Type B pancreatic cell (in vitro differentiated cells): ENCODE measurements around the gene SMIM44. TPM values are rescaled to one million over a fixed set of nuclear protein-coding genes. Genes with fewer than 3 reads are reported as not detected.

Experiments
- DNase-seq: peaks from one replicate; pipeline ENCODE4 v3.0.0; 2021; ENCODE audit warnings: mixed read lengths; ENCODE audit not compliant: unreplicated experiment; ENCODE audit errors: extremely low spot score
- H3K27ac Mint-ChIP-seq: 2 replicates; pipeline ENCODE4 v1.8.0; 2021; ENCODE audit warnings: mild to moderate bottlenecking, mixed read lengths
- H3K27me3 Mint-ChIP-seq: 2 replicates; pipeline ENCODE4 v1.8.0; 2021; ENCODE audit warnings: mixed read lengths
- H3K36me3 Mint-ChIP-seq: 2 replicates; pipeline ENCODE4 v1.8.0; 2021; ENCODE audit warnings: mixed read lengths
- H3K4me1 Mint-ChIP-seq: one replicate; pipeline ENCODE4 v1.8.0; 2021; ENCODE audit warnings: mixed read lengths; ENCODE audit not compliant: unreplicated experiment
- H3K4me3 Mint-ChIP-seq: 2 replicates; pipeline ENCODE4 v1.8.0; 2021; ENCODE audit warnings: mild to moderate bottlenecking, mixed read lengths
- H3K9me3 Mint-ChIP-seq: 2 replicates; pipeline ENCODE4 v1.8.0; 2021; ENCODE audit warnings: mixed read lengths
- CTCF ChIP-seq: fragments of 200-600 bp; sonication (generic); conservative IDR thresholded peaks from 2 replicates; pipeline ENCODE4 v1.5.0; 2021; ENCODE audit warnings: antibody characterized with exemption, mild to moderate bottlenecking
- total RNA-seq: library from RNA; stranded (reverse); gene quantifications from 2 replicates; pipeline ENCODE4 v1.2.1, GENCODE V29; 2021; ENCODE audit warnings: low replicate concordance

SMIM44 gene
- total RNA-seq, 1 donor from 2014 or later, result not detected

DNA sequence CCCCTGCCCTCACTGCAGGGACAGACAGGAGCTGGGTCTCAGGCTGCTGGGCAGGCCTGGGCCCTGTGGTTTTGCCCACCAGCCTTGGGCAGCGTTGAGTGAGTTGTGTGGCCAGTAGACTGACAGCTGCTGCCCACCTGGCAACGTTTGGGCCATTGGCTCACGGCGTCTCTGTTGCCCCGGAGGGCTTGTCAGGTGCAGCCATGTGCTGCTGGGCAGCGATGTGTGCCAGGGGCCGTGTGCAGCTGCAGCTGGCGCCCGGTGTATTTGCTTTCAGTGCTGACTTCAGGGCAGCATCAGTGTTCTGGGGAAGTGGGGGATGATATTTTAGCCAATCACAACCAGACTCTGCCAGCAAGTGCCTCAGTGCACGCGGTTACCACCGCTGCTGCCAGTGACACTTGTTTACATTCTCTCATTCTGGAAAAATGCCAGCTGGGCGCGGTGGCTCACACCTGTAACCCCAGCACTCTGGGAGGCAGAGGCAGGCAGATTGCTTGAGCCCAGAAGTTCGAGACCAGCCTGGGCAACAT lies 33.5 kb upstream of the SMIM44 start:
- Mint-ChIP-seq H3K4me1 (no peaks in the 10 kb centered on the region), H3K27me3 (no peaks in the 10 kb centered on the region), H3K4me3 (no peak overlapping the region), H3K27ac (no peak overlapping the region), H3K9me3 (no peaks in the 10 kb centered on the region), H3K36me3 (peaks cover 5% of the 10 kb centered on the region)
- no peak for TF ChIP-seq CTCF
- DNase-seq, result peak; percentile 68

DNA sequence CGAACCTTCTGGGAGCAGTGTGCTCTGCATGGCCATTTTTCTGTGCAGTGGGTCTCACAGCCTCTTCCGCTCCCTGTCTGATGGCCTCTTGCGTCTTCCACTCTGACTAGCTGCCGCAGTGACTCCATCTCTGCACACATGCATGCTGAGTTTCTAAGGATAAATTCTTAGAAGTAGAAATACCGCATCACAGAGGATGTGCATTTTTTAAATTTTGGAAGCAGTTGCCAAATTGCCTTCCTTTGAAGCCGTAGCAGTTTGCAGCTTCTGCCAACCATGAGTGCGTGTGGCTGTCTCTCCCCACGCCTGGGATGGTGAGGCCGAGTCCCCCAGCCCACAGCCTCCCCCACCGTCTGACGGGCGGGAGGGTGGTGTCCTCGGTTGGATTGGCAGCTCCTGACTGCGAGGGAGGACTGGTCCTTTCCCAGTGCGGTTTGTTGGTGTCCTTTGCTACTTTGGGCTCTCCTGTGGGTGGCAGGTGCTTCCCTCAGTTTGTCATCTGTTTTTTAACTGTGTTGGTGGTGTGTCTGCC lies 32.7 kb upstream of the SMIM44 start:
- DNase-seq, result no peak
- Mint-ChIP-seq H3K27me3 (no peaks in the 10 kb centered on the region), H3K4me1 (no peaks in the 10 kb centered on the region), H3K9me3 (no peaks in the 10 kb centered on the region), H3K27ac (peak overlapping the region; percentile 37), H3K36me3 (peaks cover 1% of the 10 kb centered on the region), H3K4me3 (no peak overlapping the region)
- no peak for TF ChIP-seq CTCF

DNA sequence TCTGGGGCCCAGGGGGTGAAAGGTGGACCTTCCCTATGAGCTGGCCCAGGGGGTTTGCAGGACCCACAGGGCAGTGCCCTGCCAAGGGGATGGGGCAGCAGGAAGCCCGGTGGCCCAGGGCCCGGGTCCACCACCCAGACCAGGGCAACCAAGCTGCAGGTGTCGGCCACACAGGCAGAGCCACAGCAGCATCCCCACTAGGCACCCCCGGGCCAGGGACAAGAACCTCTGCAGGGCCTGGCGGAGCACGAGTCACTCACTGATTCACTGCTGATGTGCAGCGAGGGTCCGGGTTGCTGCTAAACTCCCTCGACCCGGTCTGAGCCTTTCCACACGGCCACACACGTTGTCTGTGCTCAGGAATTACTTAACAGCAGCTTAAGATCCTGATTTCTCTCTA lies 31.7 kb upstream of the SMIM44 start:
- Mint-ChIP-seq H3K36me3 (no peaks in the 10 kb centered on the region), H3K4me1 (no peaks in the 10 kb centered on the region)

GRCh38 chr19:3513229-3514140 lies 30.2 kb upstream of the SMIM44 start:
- DNase-seq, result no peak
- H3K27ac Mint-ChIP-seq, result no peak overlapping the region
- TF ChIP-seq CTCF, result no peak
- peaks cover 8% of the 10 kb centered on the region for H3K4me1 Mint-ChIP-seq
- H3K9me3 Mint-ChIP-seq, result no peaks in the 10 kb centered on the region
- H3K4me3 Mint-ChIP-seq, result no peak overlapping the region
- no peaks in the 10 kb centered on the region for H3K27me3 Mint-ChIP-seq
- H3K36me3 Mint-ChIP-seq, result peaks cover 3% of the 10 kb centered on the region

More for the DNA sequence above, 31.7 kb upstream of the SMIM44 start:
- TF ChIP-seq CTCF, result no peak
- Mint-ChIP-seq H3K27ac (no peak overlapping the region), H3K9me3 (no peaks in the 10 kb centered on the region), H3K27me3 (no peaks in the 10 kb centered on the region), H3K4me3 (no peak overlapping the region)
- no peak for DNase-seq

- H3K27ac Mint-ChIP-seq, result no peak overlapping the region
- DNase-seq, result no peak
- no peak overlapping the region for H3K4me3 Mint-ChIP-seq
- H3K4me1 Mint-ChIP-seq, result peaks cover 8% of the 10 kb centered on the region
- H3K27me3 Mint-ChIP-seq, result no peaks in the 10 kb centered on the region
- no peaks in the 10 kb centered on the region for H3K9me3 Mint-ChIP-seq
- TF ChIP-seq CTCF, result no peak
- H3K36me3 Mint-ChIP-seq, result peaks cover 3% of the 10 kb centered on the region
These were observed 29.5 kb upstream of the SMIM44 start for GRCh38 chr19:3512562-3513228.
